ENCODE measurements around the gene PC. TPM values are rescaled to one million over a fixed set of nuclear protein-coding genes. Genes with fewer than 3 reads are reported as not detected.

Gene PC
- total RNA-seq, 1 donor from 2014 or later, result 9.5 TPM

DNA sequence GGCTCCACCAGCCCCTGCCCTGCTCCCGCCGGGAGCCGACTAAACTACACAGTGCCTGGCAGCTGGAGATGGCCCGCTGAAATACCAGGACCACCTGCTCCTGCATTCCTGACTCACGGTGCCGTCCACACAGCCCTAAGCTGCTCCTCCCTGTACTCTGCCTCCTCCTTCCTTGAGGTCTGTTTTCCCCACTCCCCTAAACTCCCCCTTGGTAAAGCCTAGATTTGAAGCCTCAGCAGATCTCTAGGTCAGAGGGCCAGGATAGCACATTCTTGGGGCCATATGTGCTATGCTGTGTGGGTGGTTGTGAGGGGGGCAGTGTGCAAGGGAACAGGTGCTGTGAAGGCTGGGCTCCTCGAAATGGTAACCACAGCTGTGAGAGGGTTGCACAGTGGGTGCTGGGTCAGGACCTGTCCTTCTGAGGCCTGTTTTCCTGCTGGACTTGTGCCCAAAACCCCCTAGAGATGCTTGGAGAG, 91.6 kb downstream of the PC start:
- DNase-seq (ENCODE audit: low read depth), result no peak

DNA sequence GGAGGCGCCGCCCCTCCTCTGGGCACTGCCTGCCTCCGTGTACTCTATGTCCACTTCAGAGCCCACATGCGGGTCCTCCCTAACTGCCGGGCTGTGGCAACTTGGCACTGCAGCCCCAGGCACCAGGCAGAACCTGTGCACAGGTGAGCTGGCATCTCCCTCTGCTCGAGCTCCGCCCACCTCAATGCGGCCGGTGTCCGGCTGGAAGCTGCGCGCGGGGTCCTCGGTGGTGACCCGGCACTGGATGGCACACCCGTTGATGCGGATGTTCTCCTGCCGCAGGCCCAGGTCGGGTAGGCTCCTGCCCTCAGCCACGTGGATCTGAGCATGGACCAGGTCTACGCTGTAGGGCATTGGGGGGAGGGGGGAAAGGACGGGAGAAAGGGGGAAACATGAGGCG, 92.2 kb downstream of the PC start:
- no peak for DNase-seq (ENCODE audit: low read depth)

DNA sequence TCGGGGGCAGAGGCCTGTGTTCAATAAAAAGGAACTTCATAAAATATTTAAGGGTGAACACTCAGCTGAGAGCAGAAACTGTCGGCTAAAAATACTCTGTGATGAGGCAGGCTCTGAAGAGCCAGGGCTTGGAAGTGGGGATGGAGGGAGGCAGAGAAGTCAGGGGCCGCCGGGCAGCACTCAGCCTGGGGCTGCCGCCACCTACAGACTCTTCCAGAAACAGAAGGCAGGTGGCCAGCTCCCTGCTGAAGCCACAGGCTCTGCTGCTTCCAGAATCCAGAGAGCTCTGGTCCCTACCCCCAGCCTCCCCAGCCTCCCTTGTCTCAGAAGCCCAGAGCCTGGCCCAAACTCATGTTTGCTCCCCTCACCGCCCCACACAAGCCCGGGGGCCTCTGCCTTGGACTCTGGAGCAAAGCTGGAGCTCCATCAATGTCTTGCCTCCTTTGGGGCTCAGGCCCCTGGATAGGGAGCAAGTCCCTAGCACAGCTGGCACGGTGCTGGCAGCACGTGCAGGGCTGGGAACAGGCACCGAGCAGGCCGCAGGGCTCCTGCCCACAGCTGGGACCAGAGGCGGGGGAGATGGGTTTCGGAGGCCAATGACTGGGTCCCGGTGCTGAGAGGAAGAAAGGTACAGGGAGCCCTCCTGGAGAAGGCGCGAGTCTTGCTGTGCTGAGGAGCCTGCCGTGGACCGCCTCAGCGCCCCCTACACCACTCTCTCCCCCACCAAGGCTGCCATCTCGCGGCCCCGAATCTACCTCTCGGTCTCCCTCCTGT, 93.1 kb downstream of the PC start:
- DNase-seq (ENCODE audit: low read depth), result no peak

DNA sequence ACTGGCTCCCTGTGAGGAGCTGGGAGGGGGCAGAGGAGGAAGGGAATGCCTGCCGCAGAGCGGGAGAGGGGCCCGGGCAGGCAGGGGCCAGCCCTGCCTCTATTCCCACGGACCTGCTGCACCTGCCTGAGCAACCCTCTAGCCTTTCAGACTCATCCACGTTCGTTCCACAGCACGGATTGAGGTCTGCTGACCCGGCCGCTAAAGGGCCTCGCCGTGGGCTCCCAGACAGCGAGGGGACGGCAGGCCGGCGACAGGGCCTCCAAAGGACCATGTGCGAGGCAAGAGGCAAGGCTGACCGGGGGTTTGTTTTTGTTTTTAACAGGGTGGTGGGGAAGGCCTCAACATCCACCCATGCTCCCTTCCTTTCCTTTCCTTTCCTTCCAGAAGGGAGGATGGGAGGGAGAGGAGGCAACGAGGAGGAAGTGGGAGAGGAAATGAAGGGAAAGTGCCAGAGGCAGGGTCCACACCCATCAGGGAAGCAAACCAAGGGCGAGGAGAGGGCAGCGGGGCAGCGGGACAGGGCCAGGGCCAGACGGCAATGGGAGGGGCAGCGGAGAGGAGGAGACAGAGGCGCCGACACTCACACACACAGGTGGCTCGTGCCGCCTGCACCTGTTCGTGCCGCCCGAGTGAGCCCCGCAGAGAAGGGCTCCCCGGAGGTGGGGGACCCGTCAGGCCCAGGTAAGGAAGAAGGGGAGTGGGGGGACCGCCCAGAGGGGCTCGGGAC, 93.8 kb downstream of the PC start:
- DNase-seq (ENCODE audit: low read depth), result no peak

DNA sequence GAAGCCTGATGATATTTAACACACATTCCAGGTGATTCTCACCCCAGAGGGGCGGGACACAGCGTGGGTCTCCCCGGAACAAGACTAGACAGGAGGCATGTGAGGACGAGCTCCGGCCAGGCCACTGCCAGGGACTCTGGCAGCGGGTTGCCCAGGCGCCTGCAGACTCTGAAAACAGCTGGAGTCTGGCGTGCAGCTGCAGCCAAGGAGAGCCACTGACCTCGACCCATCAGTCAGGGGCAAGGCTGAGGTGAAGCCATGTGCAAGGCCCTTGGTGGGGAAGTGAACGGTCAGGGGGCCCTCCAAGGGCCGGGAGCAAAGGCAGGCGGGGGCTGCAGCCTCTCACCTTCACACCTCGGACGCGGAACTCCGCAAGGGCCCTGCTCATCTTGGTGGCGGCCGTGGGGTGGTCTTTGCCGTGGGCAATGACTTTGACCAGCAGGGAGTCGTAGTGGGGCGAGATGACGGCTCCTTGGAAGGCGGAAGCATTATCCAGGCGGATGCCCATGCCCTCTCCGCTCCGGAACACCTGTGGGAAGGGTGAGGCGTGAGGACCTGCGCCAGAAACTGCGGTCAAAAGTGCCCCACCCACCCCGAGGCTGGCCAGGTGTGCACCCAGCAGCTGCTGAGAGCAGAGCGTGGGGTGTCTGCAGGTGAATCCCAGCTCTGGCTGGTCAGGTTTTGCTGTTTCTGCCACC, 94.6 kb downstream of the PC start:
- no peak for DNase-seq (ENCODE audit: low read depth)

DNA sequence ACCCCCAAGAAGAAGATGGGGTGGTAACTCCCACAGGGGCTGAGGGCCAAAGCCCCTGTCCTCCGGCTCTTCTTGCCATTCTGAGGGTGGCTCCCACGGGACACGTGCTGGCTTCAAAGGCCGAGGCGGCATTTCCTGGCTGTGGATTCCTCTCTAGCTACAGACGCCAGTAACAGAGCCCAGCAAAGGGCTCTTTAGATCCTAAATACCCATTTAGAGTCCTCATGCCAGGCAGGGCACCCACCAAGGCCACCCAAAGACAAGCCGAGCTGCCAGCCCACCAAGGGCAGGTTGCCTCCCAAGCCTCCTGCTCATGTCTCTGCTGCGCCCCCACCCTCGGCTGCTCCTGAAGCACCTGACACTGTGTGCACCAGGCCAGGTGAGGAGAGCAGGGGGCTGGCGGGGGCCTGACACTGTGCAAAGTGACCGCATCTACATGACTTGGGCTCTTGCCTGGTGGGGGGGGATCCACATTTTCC, 95.6 kb downstream of the PC start:
- DNase-seq (ENCODE audit: low read depth), result no peak

DNA sequence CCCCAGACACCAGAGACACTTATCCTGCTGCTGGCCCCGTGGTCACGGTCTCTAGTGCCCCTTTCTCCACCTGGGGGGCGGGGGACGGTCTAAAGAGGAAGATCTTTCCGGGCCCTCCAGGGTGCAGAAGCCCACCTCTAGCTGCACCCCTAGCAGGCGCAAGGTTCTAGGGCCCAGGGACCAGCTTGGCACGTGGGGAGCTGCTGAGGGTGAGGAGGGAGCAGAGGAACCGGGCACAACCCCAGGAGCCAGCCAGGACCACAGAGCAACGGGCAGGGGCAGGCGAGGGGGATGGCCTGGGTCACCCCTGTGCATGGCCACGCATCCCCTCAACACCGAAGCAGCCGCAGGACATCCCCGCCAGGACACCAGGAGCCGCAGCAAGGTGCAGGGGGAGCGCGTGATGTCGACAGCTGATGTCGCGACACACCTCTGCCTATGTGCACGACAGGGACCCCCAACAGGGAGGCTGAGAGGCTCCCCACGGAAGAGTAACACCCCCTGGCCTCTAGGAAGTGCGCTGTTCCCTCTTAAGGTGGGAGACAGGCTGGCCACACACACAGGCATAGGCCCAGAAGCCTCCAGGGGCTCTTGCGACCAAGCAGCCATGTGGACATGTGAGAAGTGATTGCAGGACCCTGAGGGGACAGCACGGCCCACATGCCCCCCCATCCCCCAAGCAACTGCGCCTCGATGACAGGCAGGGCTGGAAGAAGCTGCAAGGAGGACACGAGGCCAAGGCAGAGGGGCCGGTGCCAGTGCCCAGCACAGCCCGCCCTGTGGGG, 96.2 kb downstream of the PC start:
- no peak for DNase-seq (ENCODE audit: low read depth)

DNA sequence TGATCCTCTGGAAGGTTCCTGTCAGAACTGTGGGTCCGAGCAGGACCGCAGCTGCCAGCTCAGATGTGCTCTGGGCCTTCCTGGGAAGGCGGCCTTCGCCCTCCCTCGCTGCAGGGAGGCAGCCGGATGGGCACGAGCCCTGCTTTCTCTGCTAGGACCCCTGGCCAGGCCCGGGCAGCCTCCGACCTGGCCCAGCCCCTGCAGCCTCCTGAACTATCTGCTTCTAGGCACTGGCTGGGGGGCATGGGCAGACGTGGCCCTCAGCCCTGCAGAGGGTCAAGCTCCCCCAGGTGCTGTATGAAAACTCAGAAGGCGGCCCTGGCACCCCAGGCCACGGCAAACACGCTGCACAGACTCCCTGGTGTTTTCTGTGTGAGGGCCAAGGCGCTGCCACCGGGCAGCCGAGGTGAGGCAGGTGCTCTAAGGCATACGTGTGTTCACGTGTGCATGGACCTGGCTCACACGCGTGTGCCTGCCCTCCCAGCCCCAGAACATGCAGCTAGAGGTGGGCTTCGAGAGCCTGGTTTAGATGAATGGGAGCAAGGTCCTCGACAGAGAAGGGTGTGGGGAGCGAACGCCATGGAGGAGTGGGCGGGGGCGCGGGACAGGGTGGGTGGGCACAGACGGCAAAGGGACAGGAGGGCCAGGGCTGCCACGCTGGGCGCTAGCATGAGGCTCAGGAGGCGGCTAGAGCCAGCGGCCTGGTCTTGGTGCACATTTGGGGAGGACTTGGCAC, 97.0 kb downstream of the PC start:
- no peak for DNase-seq (ENCODE audit: low read depth)

DNA sequence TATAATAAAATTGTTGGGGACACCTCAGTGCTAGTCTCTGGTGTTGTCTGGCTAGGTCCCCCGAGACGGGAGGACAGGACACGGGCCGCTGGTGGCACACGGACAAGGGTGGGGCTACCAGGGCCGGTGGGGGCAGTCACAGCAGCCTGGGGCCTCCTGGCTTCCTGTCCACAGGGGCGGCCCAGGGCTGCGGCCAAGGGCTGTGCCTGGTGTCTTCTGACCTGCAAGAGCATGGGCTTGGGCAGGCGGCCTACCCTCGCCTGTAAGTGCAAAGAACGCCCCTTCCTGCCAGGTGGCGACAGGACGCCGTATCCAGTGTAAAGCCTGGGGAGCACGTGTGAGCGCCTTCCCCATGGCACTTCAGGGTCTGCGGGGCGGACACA, 97.7 kb downstream of the PC start:
- no peak for DNase-seq (ENCODE audit: low read depth)

DNA sequence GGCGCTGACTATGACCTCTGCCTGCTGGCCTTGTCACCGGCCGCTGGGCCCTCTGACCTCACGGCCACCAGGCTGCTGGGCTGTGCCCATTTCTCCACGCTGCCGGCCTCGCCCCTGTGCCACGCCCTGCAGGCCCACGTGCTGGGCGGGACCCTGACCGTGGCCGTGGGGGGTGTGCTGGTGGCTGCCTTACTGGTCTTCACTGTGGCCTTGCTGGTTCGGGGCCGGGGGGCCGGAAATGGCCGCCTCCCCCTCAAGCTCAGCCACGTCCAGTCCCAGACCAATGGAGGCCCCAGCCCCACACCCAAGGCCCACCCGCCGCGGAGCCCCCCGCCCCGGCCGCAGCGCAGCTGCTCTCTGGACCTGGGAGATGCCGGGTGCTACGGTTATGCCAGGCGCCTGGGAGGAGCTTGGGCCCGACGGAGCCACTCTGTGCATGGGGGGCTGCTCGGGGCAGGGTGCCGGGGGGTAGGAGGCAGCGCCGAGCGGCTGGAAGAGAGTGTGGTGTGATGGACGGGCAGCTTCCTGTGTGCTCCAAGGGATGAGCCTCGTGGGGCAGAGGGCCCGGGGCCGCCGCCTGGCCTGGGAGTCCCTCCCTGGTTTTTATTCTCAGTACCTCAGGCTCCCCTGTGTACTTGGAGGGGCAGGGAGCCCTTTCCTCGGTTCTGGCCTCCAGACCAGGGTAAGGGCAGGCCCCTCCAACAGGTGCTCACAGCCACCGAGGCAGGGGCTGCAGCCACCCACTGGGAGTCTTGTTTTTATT, 98.3 kb downstream of the PC start:
- DNase-seq (ENCODE audit: low read depth), result no peak

DNA sequence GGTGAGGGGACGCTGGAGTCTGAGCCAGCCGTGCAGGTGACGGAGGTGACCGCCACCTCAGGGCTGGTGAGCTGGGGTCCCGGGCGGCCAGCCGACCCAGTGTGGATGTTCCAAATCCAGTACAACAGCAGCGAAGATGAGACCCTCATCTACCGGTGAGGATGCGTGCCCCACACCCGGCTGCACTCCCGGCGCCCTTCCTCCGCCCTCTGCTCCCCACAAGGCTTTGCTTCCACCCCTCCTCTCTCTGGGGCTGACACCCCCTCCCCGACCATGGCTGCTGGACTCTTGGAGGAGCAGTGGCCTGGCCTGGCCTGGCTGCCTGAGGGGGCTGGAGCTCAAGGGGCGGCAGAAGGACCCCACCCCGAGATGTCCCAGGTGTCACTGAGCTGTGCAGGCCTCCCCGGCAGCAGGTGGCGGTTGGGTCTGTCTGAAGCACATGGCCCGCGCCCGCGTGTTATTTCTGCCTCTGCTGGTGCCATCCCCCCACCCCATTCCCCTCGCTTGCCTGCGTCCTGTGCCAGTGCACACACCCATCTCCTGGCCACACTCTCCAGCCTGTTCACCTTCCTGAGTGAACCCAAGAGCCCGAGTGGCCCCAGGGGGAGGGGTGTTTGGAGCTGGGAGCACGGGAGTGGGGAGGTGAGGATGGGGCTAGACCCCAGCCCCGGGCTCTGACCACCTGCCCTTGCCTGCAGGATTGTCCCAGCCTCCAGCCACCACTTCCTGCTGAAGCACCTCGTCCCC, 99.1 kb downstream of the PC start:
- DNase-seq (ENCODE audit: low read depth), result no peak

DNA sequence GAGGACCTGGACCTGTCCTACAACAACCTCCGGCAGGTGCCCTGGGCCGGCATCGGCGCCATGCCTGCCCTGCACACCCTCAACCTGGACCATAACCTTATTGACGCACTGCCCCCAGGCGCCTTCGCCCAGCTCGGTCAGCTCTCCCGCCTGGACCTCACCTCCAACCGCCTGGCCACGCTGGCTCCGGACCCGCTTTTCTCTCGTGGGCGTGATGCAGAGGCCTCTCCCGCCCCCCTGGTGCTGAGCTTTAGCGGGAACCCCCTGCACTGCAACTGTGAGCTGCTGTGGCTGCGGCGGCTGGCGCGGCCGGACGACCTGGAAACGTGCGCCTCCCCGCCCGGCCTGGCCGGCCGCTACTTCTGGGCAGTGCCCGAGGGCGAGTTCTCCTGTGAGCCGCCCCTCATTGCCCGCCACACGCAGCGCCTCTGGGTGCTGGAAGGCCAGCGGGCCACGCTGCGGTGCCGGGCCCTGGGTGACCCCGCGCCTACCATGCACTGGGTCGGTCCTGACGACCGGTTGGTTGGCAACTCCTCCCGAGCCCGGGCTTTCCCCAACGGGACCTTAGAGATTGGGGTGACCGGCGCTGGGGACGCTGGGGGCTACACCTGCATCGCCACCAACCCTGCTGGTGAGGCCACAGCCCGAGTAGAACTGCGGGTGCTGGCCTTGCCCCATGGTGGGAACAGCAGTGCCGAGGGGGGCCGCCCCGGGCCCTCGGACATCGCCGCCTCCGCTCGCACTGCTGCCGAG, 99.8 kb downstream of the PC start:
- DNase-seq (ENCODE audit: low read depth), result no peak

DNA sequence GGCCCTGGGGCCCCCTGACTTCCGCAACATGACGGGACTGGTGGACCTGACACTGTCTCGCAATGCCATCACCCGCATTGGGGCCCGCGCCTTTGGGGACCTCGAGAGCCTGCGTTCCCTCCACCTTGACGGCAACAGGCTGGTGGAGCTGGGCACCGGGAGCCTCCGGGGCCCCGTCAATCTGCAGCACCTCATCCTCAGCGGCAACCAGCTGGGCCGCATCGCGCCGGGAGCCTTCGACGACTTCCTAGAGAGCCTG, 100.3 kb downstream of the PC start:
- no peak for DNase-seq (ENCODE audit: low read depth)

DNA sequence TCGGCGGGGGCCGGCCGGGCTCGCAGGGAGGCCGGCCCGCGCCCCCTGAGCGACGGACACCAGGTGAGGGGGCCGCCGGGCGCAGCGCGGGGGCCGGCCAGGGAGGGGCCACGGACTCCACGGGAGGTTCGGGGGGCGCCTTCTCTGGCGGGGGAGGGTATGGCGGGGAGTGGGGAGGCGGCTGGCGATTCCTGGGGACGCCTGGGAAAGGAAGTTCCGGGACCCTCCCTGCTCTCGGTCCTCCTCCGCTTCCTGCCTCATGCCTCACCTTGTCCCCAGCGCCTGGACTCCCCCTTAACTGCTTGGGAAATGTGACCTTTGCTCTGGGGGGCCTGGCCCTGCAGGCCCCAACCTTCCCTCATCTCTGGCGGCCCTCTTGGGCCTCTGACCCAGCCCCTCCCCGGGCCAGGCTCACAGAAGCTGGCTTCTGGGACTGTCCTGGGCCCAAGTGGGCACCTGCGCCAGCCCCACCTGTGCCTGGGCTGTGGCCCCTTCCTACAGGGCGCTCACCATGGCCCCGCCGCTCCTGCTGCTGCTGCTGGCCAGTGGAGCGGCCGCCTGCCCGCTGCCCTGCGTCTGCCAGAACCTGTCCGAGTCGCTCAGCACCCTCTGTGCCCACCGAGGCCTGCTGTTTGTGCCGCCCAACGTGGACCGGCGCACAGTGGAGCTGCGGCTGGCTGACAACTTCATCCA, 100.8 kb downstream of the PC start:
- no peak for DNase-seq (ENCODE audit: low read depth)

DNA sequence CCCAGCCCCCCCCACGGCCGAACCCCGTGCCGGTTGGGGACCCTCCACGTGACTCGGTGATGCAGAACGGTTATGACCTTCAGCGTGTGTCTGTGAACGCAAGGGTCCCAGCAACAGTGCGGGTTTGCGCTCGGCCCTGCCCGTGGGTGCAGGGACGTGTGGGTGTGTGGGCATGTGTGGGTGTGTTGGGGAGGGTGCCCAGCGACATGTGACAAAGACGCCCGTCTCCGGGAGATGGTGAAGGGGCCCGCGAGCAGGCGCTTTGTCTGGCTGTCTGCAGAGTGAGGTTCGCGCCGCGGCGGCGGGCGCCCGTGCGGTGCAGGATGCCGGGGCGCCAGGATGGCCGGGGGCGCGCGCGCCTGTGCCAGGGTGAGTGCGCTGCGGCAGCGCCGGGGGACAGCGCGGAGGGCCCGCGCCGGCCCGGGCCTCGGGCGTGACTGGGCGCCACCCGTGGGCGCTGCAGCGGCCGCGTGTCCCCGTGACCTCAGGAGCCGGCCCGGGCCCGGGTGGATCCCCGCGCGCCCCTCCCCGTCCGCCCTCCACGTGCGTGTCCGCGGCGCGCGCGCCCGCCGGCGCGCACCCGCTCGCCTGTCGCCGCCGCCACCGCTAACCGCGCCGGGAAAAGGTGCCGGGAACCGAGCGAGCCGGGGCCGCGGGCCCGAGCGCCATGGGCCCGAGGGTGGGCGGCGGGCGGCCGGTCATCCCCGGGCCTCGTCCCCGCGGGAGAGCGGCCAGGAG, 101.5 kb downstream of the PC start, which contains the start of gene LRFN4:
LRFN4 (plus strand) TSS at position 569 of the 738 bp plus-strand sequence. CDS start 681 bp downstream, outside the sequence.
- no peak for DNase-seq (ENCODE audit: low read depth)

DNA sequence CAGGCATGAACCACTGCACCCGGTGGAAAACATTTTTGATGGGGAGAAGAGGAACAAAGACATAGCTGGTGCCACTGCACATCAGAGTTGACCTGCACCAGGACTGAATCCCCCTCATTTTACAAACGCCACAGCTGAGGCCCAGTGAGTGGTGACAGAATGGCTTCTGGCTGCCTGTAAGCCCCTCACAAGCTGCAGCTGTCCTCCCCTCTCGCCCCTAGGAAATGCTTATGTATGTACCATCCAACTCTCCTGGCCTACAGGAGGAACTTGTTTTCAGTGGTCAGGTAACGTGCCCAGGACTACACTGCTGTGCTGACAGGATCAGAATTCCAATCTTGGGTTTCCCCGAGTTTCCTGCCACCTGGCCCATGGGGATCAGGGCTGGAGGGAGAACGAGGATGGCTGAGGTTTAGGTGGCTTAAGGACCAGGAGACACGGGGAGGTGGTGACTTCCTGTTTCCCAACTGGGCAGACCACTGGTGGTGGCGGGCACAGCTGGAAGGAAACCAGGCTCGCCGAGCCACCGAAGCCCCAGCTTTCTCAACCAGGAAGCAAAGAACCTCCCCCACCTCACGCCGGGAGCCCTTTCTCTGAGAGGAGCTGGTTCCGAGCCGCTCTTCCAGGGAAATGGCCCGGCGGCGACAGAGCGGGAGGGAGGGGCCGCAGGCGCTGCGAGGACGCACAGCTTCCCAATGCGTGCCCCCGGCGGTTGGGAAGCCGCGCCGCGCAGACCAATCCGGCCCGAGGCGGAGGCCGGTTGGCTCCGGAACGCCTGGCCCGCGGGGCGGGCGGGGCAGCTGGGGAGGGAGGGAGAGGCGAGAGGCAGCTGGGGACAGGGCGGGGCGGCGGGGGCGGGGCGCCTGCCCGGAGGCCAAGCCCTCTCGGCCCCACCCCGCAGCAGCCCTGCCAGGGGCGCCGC, 102.3 kb downstream of the PC start:
- DNase-seq (ENCODE audit: low read depth), result peak; percentile 57

Data from renal cortical epithelial cell (primary cell).